T-helper 1 cell treated with Interleukin-12 subunit alpha and Interleukin-12 subunit beta and Interleukin-4 antibody, amounts not matched to agents 30 ng/mL and 1 ng/mL, for 36 hours (primary cell): ENCODE measurements around the gene CYP4F3. TPM values are rescaled to one million over a fixed set of nuclear protein-coding genes. Genes with fewer than 3 reads are reported as not detected.
"Not testable (repeated sequence)": the region's sequence is repeated elsewhere in the genome, so short reads cannot be mapped to it uniquely, and the experiment has no call there.

ENCODE experiments used
- intact Hi-C: fragments of 100-400 bp; cut with micrococcal nuclease; formaldehyde crosslinking; loops from one replicate; pipeline ENCODE4 v1.15.1; 2024
- total RNA-seq: library from RNA; stranded (reverse); gene quantifications from 2 replicates; pipeline ENCODE4 v1.2.3, GENCODE V29; 2022

CYP4F3 gene
- total RNA-seq, 1 donor from 2014 or later, result not detected

- intact Hi-C loops, result loop anchor here (1.0 to 10.0 kb wide), 5 partner anchors 208 to 756 kb away; partner anchors contain the start of gene RAB8A
Observed at GRCh38 chr19:15629003-15629880, 11.5 kb upstream of the CYP4F3 start.

- intact Hi-C loops, result no loop called here
Observed at GRCh38 chr19:15631817-15632216, 8.9 kb upstream of the CYP4F3 start.

- intact Hi-C loops, result no loop called here
Observed at GRCh38 chr19:15633082-15633835, 7.4 kb upstream of the CYP4F3 start.

- intact Hi-C loops, result no loop called here
Observed at GRCh38 chr19:15634105-15634504, 6.6 kb upstream of the CYP4F3 start.

GRCh38 chr19:15635016-15635805 lies 5.5 kb upstream of the CYP4F3 start:
- intact Hi-C loops, result no loop called here

- intact Hi-C loops, result no loop called here
Observed at GRCh38 chr19:15636026-15636425, 4.7 kb upstream of the CYP4F3 start.

- intact Hi-C loops, result no loop called here
Observed at GRCh38 chr19:15639596-15639995, 1.1 kb upstream of the CYP4F3 start.

- intact Hi-C loops, result no loop called here
Observed at GRCh38 chr19:15640904-15641597, 354 bp downstream of the CYP4F3 start.

GRCh38 chr19:15641901-15642491 lies 1.3 kb downstream of the CYP4F3 start:
- intact Hi-C loops, result no loop called here

- intact Hi-C loops, result no loop called here
Observed at GRCh38 chr19:15642807-15643206, 2.1 kb downstream of the CYP4F3 start.

- intact Hi-C loops, result no loop called here
Observed at GRCh38 chr19:15643387-15643786, 2.7 kb downstream of the CYP4F3 start.

GRCh38 chr19:15644066-15644741 lies 3.5 kb downstream of the CYP4F3 start:
- intact Hi-C loops, result no loop called here

GRCh38 chr19:15644816-15645215 lies 4.1 kb downstream of the CYP4F3 start:
- intact Hi-C loops, result no loop called here

- intact Hi-C loops, result no loop called here
Observed at GRCh38 chr19:15649526-15649925, 8.8 kb downstream of the CYP4F3 start.

- intact Hi-C loops, result not testable (repeated sequence)
Observed at GRCh38 chr19:15650123-15650522, 9.4 kb downstream of the CYP4F3 start.

- intact Hi-C loops, result no loop called here
Observed at GRCh38 chr19:15651791-15652190, 11.1 kb downstream of the CYP4F3 start.

GRCh38 chr19:15652559-15653278 lies 12.0 kb downstream of the CYP4F3 start:
- intact Hi-C loops, result no loop called here

- intact Hi-C loops, result no loop called here
Observed at GRCh38 chr19:15656467-15656866, 15.8 kb downstream of the CYP4F3 start.

- intact Hi-C loops, result no loop called here
Observed at GRCh38 chr19:15663247-15663646, 22.6 kb downstream of the CYP4F3 start.
